Loucy (cell line): ENCODE results near the gene EEF1AKMT2.

Experiments used
- CTCF ChIP-seq: fragments of 200-600 bp; sonication (generic); conservative IDR thresholded peaks from 2 replicates; pipeline ENCODE4 v1.5.1; 2014; ENCODE audit warnings: mild to moderate bottlenecking, antibody characterized with exemption, low read length
- EZH2phosphoT487 ChIP-seq: fragments of 200-600 bp; IDR thresholded peaks from 2 replicates; pipeline ENCODE4 v1.6.1; 2018; ENCODE audit warnings: antibody characterized with exemption, mild to moderate bottlenecking, moderate library complexity, borderline replicate concordance

GRCh38 chr10:124738441-124738840, 53.2 kb downstream of the EEF1AKMT2 start:
- TF ChIP-seq CTCF (no peak), EZH2phosphoT487 (no peak)
